Heart left ventricle (tissue), 16 donors: Measurements from ENCODE around the gene ENPP6. TPM values are rescaled to one million over a fixed set of nuclear protein-coding genes. Genes with fewer than 3 reads are reported as not detected.

Experiments used
- ATAC-seq, 4 donors: fragments of 200-7000 bp; cut with Tn5 transposase; one replicate each; pipeline ENCODE4 v1.9.1; 2020 to 2022; ENCODE audit warnings: moderate library complexity in 4 of 4, mild to moderate bottlenecking in 3 of 4, moderate number of reproducible peaks in 1 of 4
- DNase-seq, 5 donors: peaks; one replicate each; pipeline ENCODE4 v3.0.0-alpha.2; 2020
- H3K27ac ChIP-seq, 12 donors: fragments of 200-600 bp; sonication (generic) in 4 of 12; one replicate each; pipeline versions ENCODE4 v1.5.0 to v1.8.0; 2016 to 2022; ENCODE audit warnings: mild to moderate bottlenecking in 2 of 12
- H3K27me3 ChIP-seq, 9 donors: fragments of 200-600 bp; sonication (generic) in 2 of 9; one replicate each; pipeline versions ENCODE4 v1.5.1 to v1.8.0; 2016 to 2022; ENCODE audit warnings: mild to moderate bottlenecking in 3 of 9
- H3K36me3 ChIP-seq, 9 donors: fragments of 200-600 bp; sonication (generic) in 2 of 9; one replicate each; pipeline versions ENCODE4 v1.5.0 to v1.8.0; 2018 to 2022; ENCODE audit warnings: mild to moderate bottlenecking in 2 of 9
- H3K4me1 ChIP-seq, 12 donors: fragments of 200-600 bp; sonication (generic) in 4 of 12; one replicate each; pipeline versions ENCODE4 v1.5.0 to v1.8.0; 2016 to 2022; ENCODE audit warnings: mild to moderate bottlenecking in 3 of 12
- H3K4me3 ChIP-seq, 12 donors: fragments of 200-600 bp; sonication (generic) in 4 of 12; one replicate each; pipeline versions ENCODE4 v1.5.0 to v1.8.0; 2017 to 2022; ENCODE audit warnings: mild to moderate bottlenecking in 9 of 12, moderate library complexity in 4 of 12
- H3K9me3 ChIP-seq, 12 donors: fragments of 200-600 bp; sonication (generic) in 4 of 12; one replicate each; pipeline versions ENCODE4 v1.5.0 to v1.8.0; 2016 to 2022; ENCODE audit warnings: mild to moderate bottlenecking in 1 of 12
- POLR2A ChIP-seq, 2 donors: fragments of 450-650 bp; IDR thresholded peaks; one replicate each; pipeline ENCODE4 v1.6.1; 2017; ENCODE audit warnings: antibody characterized with exemption in 2 of 2, mild to moderate bottlenecking in 2 of 2, moderate library complexity in 2 of 2
- WGBS, 4 donors: extraction: QIAGEN DNeasy Blood & Tissue Kit in 2 of 4; methylation state at CpG; one replicate each; pipeline versions ENCODE4 v1.1.5 to v1.1.7; 2013 to 2018; 5-methylcytosine and 5-hydroxymethylcytosine counted together
- intact Hi-C, 10 donors: fragments of 100-400 bp; cut with DNase I; formaldehyde crosslinking; loops; one replicate each; pipeline versions ENCODE4 v1.11.1 to v1.14.2; 2022
- polyA plus RNA-seq, 2 donors: library from polyadenylated mRNA; stranded (reverse); fragments of 200-250 nt; gene quantifications; one replicate each; pipeline ENCODE4 v1.2.3, GENCODE V29; 2013
- total RNA-seq, 9 donors: library from RNA; depleted of rRNA in 2 of 9; stranded (reverse); fragments of >200 nt in 2 of 9; fragmentation: NEBNext Ultra II Directional in 3 of 9; extraction: Animal tissue kit (Norgen Biotek cat#: 25700) in 3 of 9; gene quantifications; one replicate each; pipeline versions ENCODE4 v1.1.0 to v1.2.4, GENCODE V29; 2016 to 2023
- TF ChIP-seq, protein P1 (sequence below), 12 donors: fragments of 200-600 bp; sonication (generic) in 4 of 12; IDR thresholded peaks; one replicate each; pipeline versions ENCODE4 v1.5.0 to v1.8.0; 2018 to 2022; ENCODE audit warnings: antibody characterized with exemption in 12 of 12, mild to moderate bottlenecking in 5 of 12
- donor health status: ischemic (EF 13 %, LVEDD 7.1; RV severe dilation, severe dysfunction).
- donor health status: healthy with polysubstance abuse.
- donor health status: DM: no; HTN: yes; CAD: no.
- donor health status: DM: no; HTN: no; CAD: no.
- donor health status: ischemic (EF 25% LVEDD 6.9; RV normal size, moderate dysfunction).
- donor health status: ischemic (EF 25% LVEDD 5.7; RV mildly dilated, moderate dysfunction).
- donor health status: healthy.
- donor health status: DM: yes; HTN: yes; CAD: no.
- donor health status: ischemic (EF 35%, LVEDD 5.7; RV mildly dilated, moderate dysfunction).
- donor health status: nonischemic (EF 11% LVEDD 7.7; RV severe dilation, severe dysfunction).
- donor health status: DM: yes; HTN: yes; CAD: no.
- donor health status: PGD.
- donor health status: ischemic (EF 29% LVEDD 5.4; RV normal size, mild dysfunction).
- donor health status: nonischemic (EF 23%, LVEDD 6.1; RV moderate dilation, normal function).

ENPP6 gene
- total and polyA plus RNA-seq, 11 donors, result 0.03 to 0.35 (median 0.19) TPM; not detected in 2

- Histone ChIP-seq H3K36me3 (no peaks in the 10 kb centered on the region), H3K4me1 (no peaks in the 10 kb centered on the region), H3K9me3 (no peaks in the 10 kb centered on the region), H3K27ac (no peak overlapping the region), H3K4me3 (no peak overlapping the region), H3K27me3 (no peaks in the 10 kb centered on the region)
- WGBS, 4 donors, result 91 to 96% (median 95%) methylated on average over 10 to 11 of the region's 11 CpGs
- ATAC-seq, result no peak
- DNase-seq, result no peak
- TF ChIP-seq, protein P1, sequence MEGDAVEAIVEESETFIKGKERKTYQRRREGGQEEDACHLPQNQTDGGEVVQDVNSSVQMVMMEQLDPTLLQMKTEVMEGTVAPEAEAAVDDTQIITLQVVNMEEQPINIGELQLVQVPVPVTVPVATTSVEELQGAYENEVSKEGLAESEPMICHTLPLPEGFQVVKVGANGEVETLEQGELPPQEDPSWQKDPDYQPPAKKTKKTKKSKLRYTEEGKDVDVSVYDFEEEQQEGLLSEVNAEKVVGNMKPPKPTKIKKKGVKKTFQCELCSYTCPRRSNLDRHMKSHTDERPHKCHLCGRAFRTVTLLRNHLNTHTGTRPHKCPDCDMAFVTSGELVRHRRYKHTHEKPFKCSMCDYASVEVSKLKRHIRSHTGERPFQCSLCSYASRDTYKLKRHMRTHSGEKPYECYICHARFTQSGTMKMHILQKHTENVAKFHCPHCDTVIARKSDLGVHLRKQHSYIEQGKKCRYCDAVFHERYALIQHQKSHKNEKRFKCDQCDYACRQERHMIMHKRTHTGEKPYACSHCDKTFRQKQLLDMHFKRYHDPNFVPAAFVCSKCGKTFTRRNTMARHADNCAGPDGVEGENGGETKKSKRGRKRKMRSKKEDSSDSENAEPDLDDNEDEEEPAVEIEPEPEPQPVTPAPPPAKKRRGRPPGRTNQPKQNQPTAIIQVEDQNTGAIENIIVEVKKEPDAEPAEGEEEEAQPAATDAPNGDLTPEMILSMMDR (IDR thresholded peaks at IDR 0.05), result no peak
- TF ChIP-seq POLR2A (IDR thresholded peaks at IDR 0.05), result no peak
- intact Hi-C loops, result no loop called here
Measured at GRCh38 chr4:184117662-184118199, 99.9 kb downstream of the ENPP6 start.

DNA sequence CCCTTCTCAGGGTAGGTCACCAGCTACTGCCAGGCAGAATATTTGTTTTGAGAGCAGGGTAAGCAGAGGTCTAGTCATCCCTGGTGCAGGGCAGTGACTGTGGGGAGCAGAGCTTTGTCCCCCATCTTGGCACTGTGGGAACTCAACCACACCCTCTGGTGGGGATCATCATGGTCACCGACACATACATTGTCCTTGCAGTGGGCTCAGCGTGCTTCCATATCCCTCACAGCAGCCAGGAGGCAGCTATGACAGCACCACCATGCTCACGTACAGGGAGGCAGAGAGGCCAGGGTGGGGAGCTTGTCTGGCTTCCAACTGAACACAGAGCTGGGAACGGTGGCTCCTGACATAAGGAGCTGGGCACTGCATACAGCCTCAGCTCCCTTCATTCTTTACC lies 102.3 kb downstream of the ENPP6 start:
- Histone ChIP-seq H3K27ac (no peak overlapping the region), H3K4me1 (no peaks in the 10 kb centered on the region), H3K36me3 (no peaks in the 10 kb centered on the region), H3K4me3 (no peak overlapping the region), H3K9me3 (no peaks in the 10 kb centered on the region), H3K27me3 (no peaks in the 10 kb centered on the region)
- TF ChIP-seq, protein P1 (IDR thresholded peaks at IDR 0.05), result no peak
- TF ChIP-seq POLR2A (IDR thresholded peaks at IDR 0.05), result no peak
- DNase-seq, result no peak
- intact Hi-C loops, result no loop called here
- 78 to 86% (median 85%) methylated on average over 4 of the region's 4 CpGs; no CpG with 5 or more reads in 1 of the 4 donors for WGBS, 4 donors
- ATAC-seq, result no peak

DNA sequence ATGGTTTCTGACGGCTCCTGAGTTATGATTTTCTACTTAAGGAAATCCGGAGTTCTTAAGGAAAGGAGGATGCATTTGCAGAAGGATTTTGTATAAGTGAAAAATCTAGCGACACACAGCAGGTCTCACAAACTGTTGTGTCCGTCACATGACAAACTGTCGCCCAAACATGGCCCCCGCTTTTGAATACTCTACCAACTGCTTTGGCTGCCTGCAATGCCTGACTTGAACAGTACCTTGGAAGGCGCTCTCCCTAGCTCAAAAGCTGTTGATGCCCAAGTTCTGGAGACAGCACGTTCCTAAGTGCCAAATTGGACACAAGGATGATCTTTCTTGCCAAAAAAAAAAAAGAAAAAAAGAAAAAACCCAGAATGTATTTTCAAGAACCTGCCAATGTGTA lies 103.2 kb downstream of the ENPP6 start:
- H3K4me3 ChIP-seq, result no peak overlapping the region
- no peak for DNase-seq
- TF ChIP-seq, protein P1 (IDR thresholded peaks at IDR 0.05), result no peak
- TF ChIP-seq POLR2A (IDR thresholded peaks at IDR 0.05), result no peak
- whole genome bisulfite sequencing, 4 donors, result 65 to 73% (median 67%) methylated on average over 8 of the region's 8 CpGs
- no peaks in the 10 kb centered on the region for H3K27me3 ChIP-seq
- no peaks in the 10 kb centered on the region for H3K9me3 ChIP-seq
- no peaks in the 10 kb centered on the region for H3K4me1 ChIP-seq
- no peak for ATAC-seq
- intact Hi-C loops, result no loop called here
- H3K27ac ChIP-seq, result no peak overlapping the region
- H3K36me3 ChIP-seq, result no peaks in the 10 kb centered on the region

GRCh38 chr4:184112006-184112550 lies 105.6 kb downstream of the ENPP6 start:
- DNase-seq (no peak), ATAC-seq (no peak)
- intact Hi-C loops, result no loop called here
- Histone ChIP-seq H3K4me3 (no peak overlapping the region), H3K27ac (no peak overlapping the region), H3K4me1 (no peaks in the 10 kb centered on the region), H3K27me3 (no peaks in the 10 kb centered on the region), H3K9me3 (no peaks in the 10 kb centered on the region), H3K36me3 (no peaks in the 10 kb centered on the region)
- TF ChIP-seq, protein P1 (IDR thresholded peaks at IDR 0.05), result no peak
- TF ChIP-seq POLR2A (IDR thresholded peaks at IDR 0.05), result no peak
- WGBS, 4 donors, result 87 to 88% (median 87%) methylated on average over 13 of the region's 13 CpGs
